CD4-positive, alpha-beta T cell treated with Interleukin-6 for 4 hours (primary cell): Measurements from ENCODE around the gene PPM1M.

ENCODE experiments used
- DNase-seq: peaks from one replicate; pipeline ENCODE4 v3.0.0-alpha.2; 2020; ENCODE audit warnings: mixed read lengths

Gene PPM1M

GRCh38 chr3:52245322-52246263, at the start of gene PPM1M:
TSS of gene PPM1M (plus strand) at chr3:52245759. CDS start at chr3:52245825, 66 bp downstream.
- peak; percentile 79 for DNase-seq

DNA sequence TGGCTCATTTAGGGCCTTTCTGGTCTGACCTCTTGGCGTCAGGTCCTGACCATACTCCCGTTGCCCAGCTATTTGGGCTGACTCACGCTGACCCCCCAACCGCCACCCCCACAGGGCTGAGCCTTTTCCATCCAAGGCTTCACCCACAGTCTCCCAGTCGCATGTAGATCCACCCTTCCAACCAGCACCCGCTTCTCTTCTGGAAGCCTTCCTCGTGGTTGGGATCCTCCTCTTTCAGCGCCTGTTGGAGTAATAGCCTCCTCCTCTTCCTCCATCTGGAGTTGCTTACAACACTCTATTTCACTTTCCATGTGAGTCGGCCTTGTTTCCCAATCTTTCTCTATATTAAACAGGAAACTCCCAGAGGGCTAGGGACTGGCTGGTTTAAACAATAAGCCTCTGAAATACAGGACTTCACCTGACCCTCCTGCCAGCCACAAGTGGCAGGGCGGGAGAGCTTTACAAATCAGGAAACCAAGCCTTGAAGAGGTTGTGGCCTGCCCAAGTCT, 49.7 kb upstream of the PPM1M start:
- no peak for DNase-seq

- no peak for DNase-seq
Measured at GRCh38 chr3:52196977-52197376, 48.6 kb upstream of the PPM1M start.

- no peak for DNase-seq
Measured at GRCh38 chr3:52197499-52197841, 48.1 kb upstream of the PPM1M start.

- DNase-seq = peak; percentile 96
Measured at GRCh38 chr3:52197842-52198625, 47.5 kb upstream of the PPM1M start, which contains the start of gene ALAS1. TSS of gene ALAS1 (plus strand) at chr3:52198160. CDS start at chr3:52199242, 1,082 bp downstream.

- DNase-seq = no peak
Measured at GRCh38 chr3:52198643-52199608, 46.6 kb upstream of the PPM1M start.

- DNase-seq = no peak
Measured at GRCh38 chr3:52200981-52201679, 44.4 kb upstream of the PPM1M start.

DNA sequence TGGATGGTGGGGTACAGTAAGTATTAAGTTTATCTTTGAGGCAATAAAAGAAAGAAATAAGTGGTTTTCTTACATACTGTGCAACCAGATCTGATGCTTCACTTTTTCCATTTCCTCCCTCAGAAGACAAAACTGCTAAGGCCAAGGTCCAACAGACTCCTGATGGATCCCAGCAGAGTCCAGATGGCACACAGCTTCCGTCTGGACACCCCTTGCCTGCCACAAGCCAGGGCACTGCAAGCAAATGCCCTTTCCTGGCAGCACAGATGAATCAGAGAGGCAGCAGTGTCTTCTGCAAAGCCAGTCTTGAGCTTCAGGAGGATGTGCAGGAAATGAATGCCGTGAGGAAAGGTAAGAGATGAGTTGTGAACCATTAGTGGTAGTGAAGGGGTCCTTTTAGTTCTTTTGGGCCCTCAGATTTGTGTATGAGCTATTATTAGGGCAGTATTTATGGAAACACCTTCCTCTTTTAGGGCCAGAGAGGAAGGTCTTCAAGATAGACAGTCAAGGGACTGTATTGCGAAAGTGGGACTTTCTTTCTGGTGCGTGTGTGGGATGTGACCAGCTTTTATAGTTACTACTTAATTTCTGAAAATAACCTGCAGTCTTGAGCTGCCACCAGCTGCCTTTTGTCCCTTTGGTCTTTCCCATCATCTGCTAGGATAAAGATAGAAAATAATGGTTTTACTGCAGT, 43.0 kb upstream of the PPM1M start:
- DNase-seq = no peak

GRCh38 chr3:52203701-52204100, 41.9 kb upstream of the PPM1M start:
- no peak for DNase-seq

DNA sequence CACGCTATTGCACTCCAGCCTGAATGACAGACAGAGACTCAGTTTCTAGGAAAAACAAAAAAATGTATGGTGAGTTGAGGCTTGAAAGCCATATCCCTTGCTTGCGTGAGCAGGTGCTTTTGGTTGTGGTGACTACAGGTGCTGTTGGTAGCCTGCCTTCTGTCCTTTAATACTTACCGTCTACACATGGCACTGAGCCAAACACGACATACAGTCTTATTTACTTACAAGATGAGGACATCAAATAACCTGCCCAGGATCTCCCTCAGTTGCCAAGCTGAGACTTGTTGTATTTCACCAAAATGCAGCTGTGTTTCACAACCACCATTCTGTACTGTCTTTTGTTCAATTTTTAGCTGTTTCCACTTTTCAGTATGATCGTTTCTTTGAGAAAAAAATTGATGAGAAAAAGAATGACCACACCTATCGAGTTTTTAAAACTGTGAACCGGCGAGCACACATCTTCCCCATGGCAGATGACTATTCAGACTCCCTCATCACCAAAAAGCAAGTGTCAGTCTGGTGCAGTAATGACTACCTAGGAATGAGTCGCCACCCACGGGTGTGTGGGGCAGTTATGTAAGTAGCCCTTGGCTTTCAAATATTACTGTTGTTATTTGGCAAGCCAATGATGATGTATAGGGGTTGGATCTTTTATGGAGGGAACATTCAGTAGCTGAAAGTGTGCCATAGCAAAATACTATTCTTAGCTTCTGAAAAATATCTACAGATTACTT, 41.1 kb upstream of the PPM1M start:
- DNase-seq = no peak

GRCh38 chr3:52205727-52206372, 39.7 kb upstream of the PPM1M start:
- DNase-seq = no peak

DNA sequence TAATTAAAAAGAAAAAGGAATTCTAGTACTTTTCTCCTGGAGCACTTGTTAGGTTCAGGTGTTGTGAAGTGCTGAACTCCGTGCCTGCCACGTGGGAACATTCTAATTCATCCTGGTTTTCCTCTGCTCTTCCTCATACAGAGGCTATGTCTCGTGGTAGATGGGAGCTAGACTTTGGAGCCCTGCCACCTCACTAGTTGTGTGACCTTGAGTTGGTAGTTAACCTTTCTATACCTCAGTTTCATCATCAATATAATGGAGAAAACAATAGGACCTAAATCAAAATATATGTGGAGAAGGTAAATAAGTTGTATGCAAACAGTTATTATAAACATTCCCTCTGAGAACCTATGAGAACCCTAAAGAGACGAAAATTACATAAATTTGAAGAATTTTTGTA, 37.0 kb upstream of the PPM1M start:
- no peak for DNase-seq

GRCh38 chr3:52210037-52210436, 35.5 kb upstream of the PPM1M start:
- no peak for DNase-seq

DNA sequence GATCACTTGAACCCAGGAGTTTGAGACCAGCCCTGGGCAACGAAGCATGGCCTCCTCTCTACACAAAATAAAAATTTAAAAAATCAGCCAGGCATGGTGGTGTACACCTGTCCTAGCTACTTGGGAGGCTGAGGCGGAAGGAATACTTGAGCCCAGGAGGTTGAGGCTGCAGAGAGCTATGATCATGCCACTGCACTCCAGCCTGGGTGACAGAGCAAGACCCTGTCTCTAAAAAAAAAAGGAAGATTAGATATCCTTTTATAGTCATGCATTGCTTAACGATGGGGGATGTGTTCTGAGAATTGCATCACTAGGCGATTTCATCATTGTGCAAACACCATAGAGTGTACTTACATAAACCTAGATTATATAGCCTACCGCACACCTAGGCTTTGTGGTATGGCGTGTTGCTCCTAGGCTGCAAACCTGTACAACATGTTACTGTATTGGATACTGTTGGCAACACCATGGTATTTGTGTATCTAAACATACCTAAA, 35.0 kb upstream of the PPM1M start:
- no peak for DNase-seq

GRCh38 chr3:52211268-52211891, 34.2 kb upstream of the PPM1M start:
- no peak for DNase-seq

GRCh38 chr3:52213005-52213404, 32.6 kb upstream of the PPM1M start:
- DNase-seq = no peak

DNA sequence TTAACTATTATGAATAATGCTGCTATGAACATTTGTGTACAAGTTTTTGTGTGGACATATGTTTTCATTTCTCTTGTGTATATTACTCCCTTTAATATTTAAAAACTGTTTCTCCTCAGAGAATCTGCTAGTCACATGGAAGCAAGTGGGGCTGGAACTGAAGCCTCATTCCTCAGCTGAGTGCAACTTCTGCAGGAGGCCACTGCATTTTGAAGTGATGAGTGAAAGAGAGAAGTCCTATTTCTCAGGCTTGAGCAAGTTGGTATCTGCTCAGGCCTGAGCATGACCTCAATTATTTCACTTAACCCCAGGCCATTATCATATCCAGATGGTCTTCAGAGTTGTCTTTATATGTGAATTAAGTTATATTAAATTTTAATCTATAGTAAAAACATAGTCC, 31.7 kb upstream of the PPM1M start:
- DNase-seq = no peak

GRCh38 chr3:52215351-52215750, 30.2 kb upstream of the PPM1M start:
- no peak for DNase-seq
